ENCODE results near the gene SYNGR3. TPM values are rescaled to one million over a fixed set of nuclear protein-coding genes. Genes with fewer than 3 reads are reported as not detected.
"Not testable (repeated sequence)": the region's sequence is repeated elsewhere in the genome, so short reads cannot be mapped to it uniquely, and the experiment has no call there.

The SYNGR3 gene
- total and polyA plus RNA-seq, 9 donors, result 0.42 to 4.0 (median 0.87) TPM

- WGBS, 3 donors, result 74 to 80% (median 76%) methylated on average over 14 to 15 of the region's 15 CpGs
- intact Hi-C loops (cut with DNase I), result no loop called here
- Histone ChIP-seq H3K4me3 (peak overlapping the region; percentile 17), H3K9me3 (no peaks in the 10 kb centered on the region), H3K27me3 (no peaks in the 10 kb centered on the region), H3K4me1 (ENCODE audit: insufficient read depth) (peaks cover 49% of the 10 kb centered on the region), H3K27ac (peak overlapping the region; percentile 74 to 82), H3K36me3 (no peaks in the 10 kb centered on the region)
- TF ChIP-seq EP300 (IDR thresholded peaks at IDR 0.05) (no peak), POLR2A (IDR thresholded peaks at IDR 0.05) (no peak)
- DNase-seq, result no peak
Measured at GRCh38 chr16:2032285-2033056, 42.7 kb downstream of the SYNGR3 start.

GRCh38 chr16:2033057-2033908 lies 43.5 kb downstream of the SYNGR3 start:
- peak overlapping the region; percentile 17 for H3K4me3 ChIP-seq
- peak in 4 of 5 donors; percentile 72 to 82 (median 78) for DNase-seq
- intact Hi-C loops (cut with DNase I), result no loop called here
- H3K36me3 ChIP-seq, result no peaks in the 10 kb centered on the region
- peaks cover 50% of the 10 kb centered on the region for H3K4me1 ChIP-seq (ENCODE audit: insufficient read depth)
- H3K27ac ChIP-seq, result peak overlapping the region; percentile 74 to 82
- WGBS, 3 donors, result 17 to 21% (median 19%) methylated on average over 30 to 37 of the region's 37 CpGs
- H3K27me3 ChIP-seq, result no peaks in the 10 kb centered on the region
- no peaks in the 10 kb centered on the region for H3K9me3 ChIP-seq
- TF ChIP-seq POLR2A (IDR thresholded peaks at IDR 0.05) (no peak), CTCF (IDR thresholded peaks at IDR 0.05) (no peak)

GRCh38 chr16:2033909-2034695 lies 44.3 kb downstream of the SYNGR3 start:
- Histone ChIP-seq H3K4me1 (ENCODE audit: insufficient read depth) (peaks cover 54% of the 10 kb centered on the region), H3K4me3 (peak overlapping the region; percentile 17)

GRCh38 chr16:2034696-2035430 lies 45.1 kb downstream of the SYNGR3 start:
- H3K27me3 ChIP-seq, result no peaks in the 10 kb centered on the region
- H3K9me3 ChIP-seq, result no peaks in the 10 kb centered on the region
- 83 to 87% (median 84%) methylated on average over 13 to 16 of the region's 17 CpGs for WGBS, 3 donors
- peaks cover 57% of the 10 kb centered on the region for H3K4me1 ChIP-seq (ENCODE audit: insufficient read depth)
- DNase-seq, result peak in 1 of 5 donors; percentile 52
- H3K36me3 ChIP-seq, result no peaks in the 10 kb centered on the region
- H3K4me3 ChIP-seq, result no peak overlapping the region
- H3K27ac ChIP-seq, result peak overlapping the region; percentile 23 to 92
- TF ChIP-seq CTCF (IDR thresholded peaks at IDR 0.05) (no peak), POLR2A (IDR thresholded peaks at IDR 0.05) (no peak), EP300 (IDR thresholded peaks at IDR 0.05) (no peak)
- intact Hi-C loops (cut with DNase I), result no loop called here

More at GRCh38 chr16:2033909-2034695, 44.3 kb downstream of the SYNGR3 start:
- H3K9me3 ChIP-seq; H3K36me3 ChIP-seq; intact Hi-C loops (cut with DNase I); H3K27me3 ChIP-seq; DNase-seq: not testable (repeated sequence)
- H3K27ac ChIP-seq, result peak overlapping the region; percentile 74 to 92
- WGBS, 3 donors, result 37 to 41% (median 40%) methylated on average over 14 to 16 of the region's 32 CpGs
